Thyroid gland (tissue), 4 donors: Measurements from ENCODE around the gene LSAMP. TPM values are rescaled to one million over a fixed set of nuclear protein-coding genes. Genes with fewer than 3 reads are reported as not detected.

Experiments used
- DNase-seq, 2 donors: peaks; one replicate each; pipeline ENCODE4 v3.0.0-alpha.2; 2019
- H3K27ac ChIP-seq, 3 donors: fragments of 200-600 bp; sonication (generic); 1 replicate in 2 of 3; 2 replicates in 1 of 3; pipeline ENCODE4 v1.5.1; 2016 to 2019; ENCODE audit warnings: mild to moderate bottlenecking in 1 of 3, moderate library complexity in 1 of 3
- H3K27me3 ChIP-seq: fragments of 200-600 bp; sonication (generic); one replicate; pipeline ENCODE4 v1.5.1; 2019
- H3K36me3 ChIP-seq, 2 donors: fragments of 200-600 bp; sonication (generic); one replicate each; pipeline ENCODE4 v1.5.1; 2016 to 2019
- H3K4me1 ChIP-seq, 2 donors: fragments of 200-600 bp; sonication (generic); one replicate each; pipeline ENCODE4 v1.5.1; 2017 to 2019
- H3K4me3 ChIP-seq, 3 donors: fragments of 200-600 bp; sonication (generic); replicated peaks in 1 of 3; 1 replicate in 2 of 3; 2 replicates in 1 of 3; pipeline ENCODE4 v1.5.1; 2016; ENCODE audit warnings: mild to moderate bottlenecking in 1 of 3
- H3K9me3 ChIP-seq: fragments of 200-600 bp; sonication (generic); one replicate; pipeline ENCODE4 v1.5.1; 2017
- CTCF ChIP-seq, 6 experiments: fragments of 200-600 bp in 3 of 6; fragments of 450-650 bp in 3 of 6; sonication (generic) in 3 of 6; IDR thresholded peaks; one replicate each; pipeline ENCODE4 v1.5.1; 2016 to 2019; ENCODE audit warnings: antibody characterized with exemption in 6 of 6, mild to moderate bottlenecking in 2 of 6, inconsistent platforms in 1 of 6, moderate library complexity in 1 of 6
- POLR2A ChIP-seq, 2 donors: fragments of 450-650 bp; IDR thresholded peaks; one replicate each; pipeline ENCODE4 v1.6.1; 2017; ENCODE audit warnings: antibody characterized with exemption in 2 of 2, mild to moderate bottlenecking in 2 of 2, moderate library complexity in 1 of 2
- WGBS, 2 donors: methylation state at CpG; one replicate each; pipeline ENCODE4 v1.1.5; 2017; 5-methylcytosine and 5-hydroxymethylcytosine counted together
- intact Hi-C: fragments of 100-400 bp; cut with DNase I; formaldehyde crosslinking; loops from one replicate; pipeline ENCODE4 v1.15.1; 2023
- total RNA-seq, 4 donors: library from RNA; depleted of rRNA; stranded (reverse); fragments of >200 nt; gene quantifications; one replicate each; pipeline ENCODE4 v1.2.3, GENCODE V29; 2016

The LSAMP gene
- total RNA-seq, 4 donors from 2014 or later = 0.78 to 2.0 (median 1.8) TPM

- TF ChIP-seq POLR2A (IDR thresholded peaks at IDR 0.05) (no peak), CTCF (IDR thresholded peaks at IDR 0.05) (no peak)
- no peak for DNase-seq
- intact Hi-C loops = no loop called here
- Histone ChIP-seq H3K9me3 (no peaks in the 10 kb centered on the region), H3K4me1 (no peaks in the 10 kb centered on the region), H3K27ac (no peak overlapping the region), H3K36me3 (no peaks in the 10 kb centered on the region), H3K27me3 (no peaks in the 10 kb centered on the region), H3K4me3 (no peak overlapping the region)
- 68 to 81% methylated on average over 4 of the region's 4 CpGs for WGBS, 2 donors
Observed at GRCh38 chr3:116264546-116265319, 180.6 kb downstream of the LSAMP start.

- no peaks in the 10 kb centered on the region for H3K36me3 ChIP-seq
- 64 to 72% methylated on average over 5 of the region's 5 CpGs for WGBS, 2 donors
- no peaks in the 10 kb centered on the region for H3K9me3 ChIP-seq
- no peaks in the 10 kb centered on the region for H3K27me3 ChIP-seq
- intact Hi-C loops = no loop called here
- H3K4me3 ChIP-seq = no peak overlapping the region
- H3K4me1 ChIP-seq = no peaks in the 10 kb centered on the region
- no peak for TF ChIP-seq CTCF (IDR thresholded peaks at IDR 0.05)
- TF ChIP-seq POLR2A (IDR thresholded peaks at IDR 0.05) = no peak
- H3K27ac ChIP-seq = no peak overlapping the region
- DNase-seq = no peak
Observed at GRCh38 chr3:116263842-116264545, 181.3 kb downstream of the LSAMP start.

- Histone ChIP-seq H3K4me1 (no peaks in the 10 kb centered on the region), H3K27ac (no peak overlapping the region), H3K9me3 (no peaks in the 10 kb centered on the region), H3K27me3 (no peaks in the 10 kb centered on the region), H3K36me3 (no peaks in the 10 kb centered on the region), H3K4me3 (no peak overlapping the region)
- intact Hi-C loops = no loop called here
- 51 to 59% methylated on average over 2 of the region's 2 CpGs for WGBS, 2 donors
- TF ChIP-seq POLR2A (IDR thresholded peaks at IDR 0.05) (no peak), CTCF (IDR thresholded peaks at IDR 0.05) (no peak)
- no peak for DNase-seq
Observed at GRCh38 chr3:116260491-116260890, 184.8 kb downstream of the LSAMP start.

GRCh38 chr3:116259984-116260383 is 185.3 kb downstream of the LSAMP start:
- TF ChIP-seq CTCF (IDR thresholded peaks at IDR 0.05) (no peak), POLR2A (IDR thresholded peaks at IDR 0.05) (no peak)
- no peaks in the 10 kb centered on the region for H3K4me1 ChIP-seq
- DNase-seq = no peak
- intact Hi-C loops = no loop called here
- no peak overlapping the region for H3K4me3 ChIP-seq
- no peaks in the 10 kb centered on the region for H3K9me3 ChIP-seq
- no peaks in the 10 kb centered on the region for H3K27me3 ChIP-seq
- H3K27ac ChIP-seq = no peak overlapping the region
- H3K36me3 ChIP-seq = no peaks in the 10 kb centered on the region

- H3K4me1 ChIP-seq = no peaks in the 10 kb centered on the region
- H3K4me3 ChIP-seq = no peak overlapping the region
- no peaks in the 10 kb centered on the region for H3K36me3 ChIP-seq
- DNase-seq = no peak
- TF ChIP-seq CTCF (IDR thresholded peaks at IDR 0.05) (no peak), POLR2A (IDR thresholded peaks at IDR 0.05) (no peak)
- intact Hi-C loops = no loop called here
- no peaks in the 10 kb centered on the region for H3K9me3 ChIP-seq
- H3K27ac ChIP-seq = no peak overlapping the region
- H3K27me3 ChIP-seq = no peaks in the 10 kb centered on the region
- WGBS, 2 donors = 48 to 51% methylated on average over 4 of the region's 4 CpGs
Observed at GRCh38 chr3:116256843-116257485, 188.3 kb downstream of the LSAMP start.
